ENCODE data around the gene BAHCC1. TPM values are rescaled to one million over a fixed set of nuclear protein-coding genes. Genes with fewer than 3 reads are reported as not detected.

BAHCC1 gene
- total RNA-seq, 1 experiment from 2014 or later, result 3.1 TPM

DNA sequence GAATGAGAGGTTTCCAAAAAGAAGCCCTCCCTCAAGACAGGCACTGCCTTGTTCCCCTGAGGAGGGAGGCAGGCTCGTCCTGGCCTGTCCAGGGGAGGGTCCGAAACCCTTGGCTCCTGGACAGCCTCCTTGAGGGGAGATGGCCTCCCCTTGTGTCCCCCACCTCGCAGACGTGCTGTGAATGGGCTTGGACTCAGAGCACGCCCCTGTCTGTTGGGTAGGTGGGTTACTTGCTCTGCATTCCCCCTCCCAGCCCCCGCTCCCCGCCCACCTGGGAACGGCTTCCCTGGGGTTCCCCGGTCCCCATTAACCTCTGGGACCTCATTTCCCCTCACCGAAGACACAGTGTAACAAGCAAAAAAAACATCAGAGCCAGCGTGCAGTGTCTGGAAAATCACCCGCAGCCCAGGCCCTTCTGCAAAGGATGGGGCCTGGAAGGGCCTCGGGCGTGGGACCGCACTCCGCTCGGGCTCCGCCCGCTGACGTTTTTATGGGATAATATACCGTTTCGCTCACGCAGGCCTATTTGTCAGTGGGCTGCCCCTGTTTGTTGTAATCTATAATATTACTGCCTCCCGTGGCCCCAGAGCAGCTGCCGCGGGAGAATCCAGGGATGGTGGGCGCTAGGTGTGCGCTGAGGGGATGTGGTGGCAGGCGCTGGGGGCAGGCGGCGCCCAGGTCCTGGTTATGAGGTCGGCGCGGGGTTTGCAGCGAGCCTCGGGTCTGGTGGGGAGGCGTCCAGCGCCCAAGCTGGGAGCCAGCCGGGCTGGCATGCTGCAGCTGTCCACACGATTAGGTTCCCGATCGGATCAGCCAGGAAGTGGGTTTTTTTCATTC is 11.1 kb downstream of the BAHCC1 start:
- H3K4ac ChIP-seq (ENCODE audit: low read depth, low read length), result no peak overlapping the region
- Mint-ChIP-seq H3K27ac (peak overlapping the region in 1 of 3 experiments; percentile 72; a peak in 1 of 7 replicates), H3K27me3 (ENCODE audit: low read depth) (peaks cover 68% of the 10 kb centered on the region), H3K4me1 (peaks cover 20 to 49% of the 10 kb centered on the region in 2 experiments), H3K36me3 (ENCODE audit: insufficient read depth in 1 of 3, low read depth in 3 of 3) (no peaks in the 10 kb centered on the region), H3K4me3 (no peak overlapping the region), H3K9me3 (no peaks in the 10 kb centered on the region; a peak in 1 of 5 replicates)
- H3K79me1 ChIP-seq (ENCODE audit: insufficient read depth, low read depth, low read length, poor library complexity, severe bottlenecking), result no peaks in the 10 kb centered on the region
- peaks cover 5% of the 10 kb centered on the region; the same call in 1 of the 2 replicates for H3K27me3 ChIP-seq (ENCODE audit: insufficient read depth, low read length)
- no peak overlapping the region for H2AFZ ChIP-seq (ENCODE audit: low read length)
- no peak overlapping the region for H2BK5ac ChIP-seq (ENCODE audit: insufficient read length, low read length)
- H3K79me2 ChIP-seq (ENCODE audit: insufficient read depth, low read length), result no peaks in the 10 kb centered on the region
- no peak overlapping the region for H3K23ac ChIP-seq (ENCODE audit: insufficient read length, low read depth, low read length)
- H3K56ac ChIP-seq (ENCODE audit: insufficient read length, low read depth, low read length), result no peak overlapping the region
- H3K9ac ChIP-seq (ENCODE audit: extremely low read depth, insufficient read length, low read length), result no peak overlapping the region
- no peaks in the 10 kb centered on the region for H3K23me2 ChIP-seq (ENCODE audit: insufficient read length, low read depth, low read length, poor library complexity, severe bottlenecking)
- WGBS (ENCODE audit: extremely low coverage, insufficient read length, low lambda C conversion rate), result no CpG with 5 or more reads among the region's 42 CpGs
- H2BK20ac ChIP-seq (ENCODE audit: low read depth, low read length, poor library complexity, severe bottlenecking), result no peak overlapping the region
- H3K18ac ChIP-seq (ENCODE audit: insufficient read length, low read depth, low read length), result no peak overlapping the region
- no peak overlapping the region for H3K4me2 ChIP-seq (ENCODE audit: insufficient read depth, insufficient read length, low read length)
- no peak overlapping the region for H4K5ac ChIP-seq (ENCODE audit: insufficient read length, low read depth, low read length)
- no peaks in the 10 kb centered on the region; the same call in 1 of the 2 replicates for H3K4me1 ChIP-seq (ENCODE audit: insufficient read depth, low read length)
- no peak overlapping the region for H3T11ph ChIP-seq (ENCODE audit: low read length)
- no peak overlapping the region for H3K27ac ChIP-seq (ENCODE audit: insufficient read length, low read depth, low read length)
- DNase-seq, result no peak
- H2AK5ac ChIP-seq (ENCODE audit: insufficient read length, low read length), result no peak overlapping the region
- no peak overlapping the region for H3K14ac ChIP-seq (ENCODE audit: insufficient read depth, low read length)
- no peak overlapping the region for H2BK15ac ChIP-seq (ENCODE audit: low read depth, low read length)
- H4K20me1 ChIP-seq (ENCODE audit: control insufficient read depth, insufficient read depth, insufficient read length), result peaks cover 3% of the 10 kb centered on the region
- TF ChIP-seq, protein P1, sequence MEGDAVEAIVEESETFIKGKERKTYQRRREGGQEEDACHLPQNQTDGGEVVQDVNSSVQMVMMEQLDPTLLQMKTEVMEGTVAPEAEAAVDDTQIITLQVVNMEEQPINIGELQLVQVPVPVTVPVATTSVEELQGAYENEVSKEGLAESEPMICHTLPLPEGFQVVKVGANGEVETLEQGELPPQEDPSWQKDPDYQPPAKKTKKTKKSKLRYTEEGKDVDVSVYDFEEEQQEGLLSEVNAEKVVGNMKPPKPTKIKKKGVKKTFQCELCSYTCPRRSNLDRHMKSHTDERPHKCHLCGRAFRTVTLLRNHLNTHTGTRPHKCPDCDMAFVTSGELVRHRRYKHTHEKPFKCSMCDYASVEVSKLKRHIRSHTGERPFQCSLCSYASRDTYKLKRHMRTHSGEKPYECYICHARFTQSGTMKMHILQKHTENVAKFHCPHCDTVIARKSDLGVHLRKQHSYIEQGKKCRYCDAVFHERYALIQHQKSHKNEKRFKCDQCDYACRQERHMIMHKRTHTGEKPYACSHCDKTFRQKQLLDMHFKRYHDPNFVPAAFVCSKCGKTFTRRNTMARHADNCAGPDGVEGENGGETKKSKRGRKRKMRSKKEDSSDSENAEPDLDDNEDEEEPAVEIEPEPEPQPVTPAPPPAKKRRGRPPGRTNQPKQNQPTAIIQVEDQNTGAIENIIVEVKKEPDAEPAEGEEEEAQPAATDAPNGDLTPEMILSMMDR (conservative IDR thresholded peaks at IDR 0.05), result no peak
- no peak overlapping the region for H2BK120ac ChIP-seq (ENCODE audit: low read depth, low read length, poor library complexity, severe bottlenecking)
- H4K8ac ChIP-seq (replicated peaks; ENCODE audit: insufficient read length, low read depth, low read length), result no peak overlapping the region
- H4K91ac ChIP-seq (ENCODE audit: insufficient read length, low read depth, low read length), result no peak overlapping the region
- H2BK12ac ChIP-seq (ENCODE audit: insufficient read length, low read depth, low read length), result no peak overlapping the region
- no peaks in the 10 kb centered on the region for H3K9me3 ChIP-seq (ENCODE audit: control insufficient read depth, low read depth, low read length)
